HPDE6-E6E7 (cell line): ENCODE data around the gene KRTAP10-2.

Experiments used
- DNase-seq: peaks from one replicate; pipeline ENCODE4 v3.0.0; 2011; ENCODE audit warnings: missing footprints; ENCODE audit errors: extremely low spot score

Gene KRTAP10-2

DNA sequence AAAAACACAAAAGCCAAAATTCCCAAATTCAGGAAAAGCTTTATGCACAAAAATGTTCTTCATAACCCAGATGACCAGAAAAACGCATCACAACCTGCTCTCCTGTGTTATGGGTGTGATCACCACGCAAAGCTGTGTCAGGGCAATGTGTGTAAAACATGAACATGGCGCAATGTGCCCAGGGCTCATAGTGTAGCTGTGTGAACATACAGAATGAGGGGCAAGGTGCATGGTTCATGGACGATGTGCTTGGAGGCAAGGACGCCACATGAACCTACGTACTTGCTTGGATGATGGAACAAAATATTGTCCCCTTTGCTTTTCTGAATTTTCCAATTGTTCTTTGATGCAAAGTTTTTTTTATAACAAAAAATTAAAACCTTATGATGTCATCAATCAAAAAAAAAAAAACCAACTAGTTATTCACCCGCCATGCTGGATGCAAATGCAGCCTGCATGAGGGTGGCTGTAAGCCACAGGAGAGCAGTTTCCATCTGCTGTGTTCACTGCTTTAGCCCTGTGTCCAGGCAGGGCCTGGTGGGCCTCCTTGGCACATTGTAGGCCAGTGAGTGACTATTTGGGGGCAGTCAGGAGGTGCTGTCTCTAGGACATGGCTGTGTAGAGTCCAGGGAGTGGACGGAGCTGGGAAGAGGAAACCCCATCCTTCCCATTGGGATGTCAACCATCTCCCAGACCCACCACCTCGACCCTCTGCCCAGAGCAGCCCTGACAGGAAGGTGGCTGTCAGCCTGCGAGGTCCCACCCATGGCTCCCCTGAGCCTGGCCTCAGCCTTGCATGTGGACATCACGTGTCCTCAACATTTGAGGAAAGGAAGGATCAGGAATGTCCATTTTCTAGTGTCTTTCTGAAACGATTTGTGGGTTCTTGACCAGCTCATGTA lies 25.0 kb downstream of the KRTAP10-2 start:
- DNase-seq, result no peak

DNA sequence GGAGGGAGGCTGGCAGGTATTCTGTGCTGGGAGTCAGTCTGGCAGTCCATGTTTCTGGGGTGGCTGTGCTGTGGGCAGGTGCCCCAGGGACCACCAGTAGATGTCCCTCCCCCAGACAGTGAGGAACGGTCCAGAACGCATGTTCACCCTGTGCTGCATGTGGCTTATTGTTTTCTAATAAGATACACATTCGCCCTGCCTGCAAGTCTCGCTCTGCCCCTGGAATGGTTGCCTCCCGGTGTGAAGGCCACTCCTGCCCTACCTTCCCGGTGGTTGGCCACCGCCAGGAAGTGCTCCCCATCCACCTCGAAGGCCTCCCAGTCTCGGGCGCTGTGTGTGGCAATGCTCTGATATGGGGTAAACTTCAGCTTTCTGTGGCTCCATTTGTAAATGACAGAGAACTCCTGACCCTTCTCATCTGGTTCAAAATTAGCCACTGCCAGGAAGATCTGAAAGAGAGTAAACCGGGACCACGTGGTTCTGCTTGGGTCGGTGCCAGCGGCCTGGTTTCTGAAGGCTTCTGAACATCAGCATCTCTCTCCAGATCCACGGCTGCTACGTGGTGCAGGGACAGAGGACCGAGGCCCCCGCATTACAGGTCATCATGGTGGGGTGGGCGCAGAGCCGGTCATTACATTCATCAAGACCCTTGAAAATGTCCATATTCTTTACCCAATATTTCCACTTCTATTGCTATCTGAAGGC lies 25.8 kb downstream of the KRTAP10-2 start:
- DNase-seq, result no peak

DNA sequence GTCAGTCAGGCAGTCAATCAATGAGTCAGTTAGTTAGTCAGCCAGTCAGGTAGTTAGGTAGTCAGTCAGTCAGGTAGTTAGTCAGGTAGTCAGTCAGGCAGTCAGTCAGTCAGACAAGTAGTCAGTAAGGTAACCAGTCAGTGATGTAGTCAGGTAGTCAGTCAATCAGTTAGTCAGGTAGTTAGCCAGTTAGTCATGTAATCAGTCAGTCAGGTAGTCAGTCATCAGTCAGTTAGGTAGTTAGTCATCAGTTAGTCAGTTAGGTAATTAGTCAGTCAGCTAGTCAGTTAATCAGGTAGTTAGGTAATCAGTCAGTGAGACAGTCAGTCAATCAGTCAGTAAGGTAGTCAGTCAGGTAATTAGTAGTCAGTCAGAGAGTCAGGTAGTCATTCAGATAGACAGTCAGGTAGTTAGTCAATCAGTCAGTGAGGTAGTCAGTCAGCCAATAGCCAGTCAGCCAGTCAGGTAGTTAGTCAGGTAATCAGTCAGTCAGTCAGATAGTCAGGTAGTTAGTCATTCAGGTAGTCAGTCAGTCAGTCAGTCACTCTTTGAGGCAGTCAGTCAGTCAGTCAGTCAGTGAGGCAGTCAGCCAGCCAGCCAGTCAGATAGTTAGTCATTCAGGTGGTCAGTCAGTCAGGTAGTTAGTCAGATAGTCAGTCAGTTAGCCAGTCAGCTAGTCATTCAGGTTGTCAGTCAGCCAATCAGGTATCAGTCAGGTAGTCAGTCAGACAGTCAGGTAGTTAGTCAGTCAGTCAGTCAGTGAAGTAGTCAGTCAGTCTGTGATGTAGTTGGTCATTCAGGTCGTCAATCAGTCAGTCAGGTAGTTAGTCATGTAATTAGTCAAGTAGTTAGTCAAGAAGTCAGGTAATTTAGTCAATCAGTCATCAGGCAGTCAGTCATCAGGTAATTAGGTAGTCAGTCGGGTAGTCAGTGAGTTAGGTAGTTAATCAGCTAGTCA lies 26.6 kb downstream of the KRTAP10-2 start:
- DNase-seq, result no peak

DNA sequence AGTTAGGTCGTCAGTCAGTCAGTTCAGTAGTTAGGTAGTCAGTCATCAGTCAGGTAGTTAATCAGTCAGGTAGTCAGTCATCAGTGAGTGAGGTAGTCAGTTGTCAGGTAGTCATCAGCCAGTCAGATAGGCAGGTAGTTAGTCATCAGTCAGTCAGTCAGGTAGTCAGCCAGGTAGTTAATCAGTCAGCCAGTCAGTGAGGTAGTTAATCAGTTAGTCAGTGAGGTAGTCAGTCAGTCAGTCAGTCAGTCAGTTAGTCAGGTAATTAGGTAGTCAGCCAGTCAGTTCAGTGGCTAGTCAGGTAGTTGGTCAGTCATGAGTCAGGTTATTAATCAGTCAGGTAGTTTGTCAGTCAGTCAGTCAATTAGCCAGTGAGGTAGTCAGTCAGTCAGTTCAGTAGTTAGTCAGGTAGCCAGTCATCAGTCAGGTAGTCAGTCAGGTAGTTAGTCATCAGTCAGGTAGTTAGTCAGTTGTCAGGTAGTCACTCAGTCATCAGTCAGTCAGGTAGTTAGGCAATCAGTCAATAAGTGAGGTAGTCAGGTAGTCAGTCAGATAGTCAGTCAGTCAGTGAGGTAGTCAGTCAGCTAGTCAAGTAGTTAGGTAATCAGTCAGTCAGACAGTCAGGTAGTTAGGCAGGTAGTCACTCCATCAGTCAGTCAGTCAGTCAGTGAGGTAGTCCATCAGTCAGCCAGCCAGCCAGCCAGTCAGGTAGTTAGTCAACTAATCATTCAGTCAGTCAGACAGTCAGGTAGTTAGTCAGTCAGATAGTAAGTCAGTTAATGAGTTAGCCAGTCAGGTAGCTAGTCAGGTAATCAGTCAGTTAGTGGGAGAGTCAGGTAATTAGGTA lies 27.5 kb downstream of the KRTAP10-2 start:
- no peak for DNase-seq

DNA sequence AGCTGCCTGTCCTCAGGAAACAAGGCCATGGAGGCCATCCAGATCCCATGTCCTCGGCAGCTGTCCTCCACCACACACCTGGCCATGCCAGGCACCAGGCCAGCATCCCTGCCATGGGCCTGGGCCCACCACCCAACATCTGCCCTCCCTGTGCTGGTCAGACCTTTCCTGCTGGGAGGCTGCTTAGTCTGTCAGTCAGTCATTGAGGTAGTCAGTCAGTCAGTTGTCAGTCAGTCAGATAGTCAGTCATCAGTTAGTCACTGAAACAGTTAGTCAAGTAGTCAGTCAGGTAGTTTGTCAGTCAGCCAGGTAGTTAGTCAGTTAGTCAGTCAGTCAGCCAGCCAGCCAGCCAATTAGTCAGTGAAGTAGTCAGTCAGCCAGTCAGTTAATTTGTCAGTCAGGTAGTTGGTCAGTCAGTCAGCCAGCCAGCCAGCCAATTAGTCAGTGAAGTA lies 28.5 kb downstream of the KRTAP10-2 start:
- no peak for DNase-seq

DNA sequence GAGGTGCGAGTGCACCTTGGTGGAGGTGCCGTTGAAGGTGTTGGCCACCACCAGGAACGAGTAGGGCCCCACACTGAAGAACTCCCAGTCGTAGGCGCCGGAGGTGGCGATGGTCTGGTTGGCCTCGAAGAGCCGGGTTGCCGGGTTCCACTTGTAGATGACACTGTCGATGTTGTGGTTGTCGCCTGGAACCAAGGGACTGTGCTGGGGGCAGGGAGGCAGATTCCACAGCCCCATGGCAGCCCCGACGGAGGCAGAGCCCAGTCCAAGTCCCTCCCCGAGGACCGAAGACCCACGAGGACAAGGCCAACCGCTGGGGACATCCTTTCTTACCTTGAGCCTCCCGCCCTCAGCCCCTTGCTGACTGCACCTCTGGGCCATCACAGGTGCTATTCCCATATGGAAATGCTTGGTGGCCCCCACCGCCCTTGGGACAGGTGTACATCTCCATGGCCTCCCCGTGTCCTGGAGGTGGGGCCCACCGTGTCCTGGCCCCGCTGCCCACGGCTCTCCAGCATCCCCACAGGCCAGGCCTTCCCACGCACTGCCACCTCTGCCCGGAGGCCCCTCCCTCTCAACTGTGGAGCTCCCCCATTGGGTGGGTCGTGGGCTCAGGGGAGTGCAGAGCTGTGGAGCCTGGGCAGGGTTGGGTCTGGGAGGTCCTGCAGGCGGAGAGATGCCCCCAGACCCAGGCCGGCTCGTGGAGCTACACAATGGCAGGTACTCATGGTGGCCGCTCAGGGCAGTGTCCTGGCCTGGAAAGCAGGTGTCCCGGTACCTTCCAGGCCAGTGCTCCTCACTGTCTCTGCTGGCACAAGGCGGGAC lies 29.2 kb downstream of the KRTAP10-2 start:
- no peak for DNase-seq

DNA sequence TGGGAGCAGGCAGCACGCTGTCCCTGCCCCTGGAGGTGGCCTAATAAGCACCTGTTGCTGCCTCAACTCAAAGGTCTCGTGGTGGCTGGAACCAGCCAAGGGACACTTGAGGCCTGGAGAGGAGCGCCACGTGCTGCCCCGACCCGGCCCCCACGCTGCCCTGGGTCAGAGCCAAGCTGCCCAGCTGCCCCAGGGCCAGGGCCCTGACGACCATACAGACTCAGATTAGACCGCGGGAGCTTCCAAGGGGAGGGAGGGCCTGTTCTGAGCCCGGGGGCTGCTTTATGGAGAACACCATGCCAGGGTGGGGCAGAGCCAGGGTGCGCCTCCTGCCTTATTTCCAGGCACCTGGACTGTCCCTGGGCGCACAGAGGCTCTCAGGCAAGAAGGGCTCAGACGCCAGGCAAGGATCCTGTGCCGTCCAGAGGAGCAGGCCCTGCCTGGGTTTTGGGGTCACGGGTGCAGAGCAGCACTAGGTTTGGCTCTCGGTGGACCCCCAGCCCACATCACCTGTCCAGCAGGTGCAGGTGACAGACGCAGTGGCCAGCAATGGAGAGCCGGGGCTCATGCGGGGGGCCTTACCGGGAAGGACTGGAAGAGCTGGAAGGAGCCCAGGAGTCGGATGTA lies 29.9 kb downstream of the KRTAP10-2 start:
- no peak for DNase-seq

DNA sequence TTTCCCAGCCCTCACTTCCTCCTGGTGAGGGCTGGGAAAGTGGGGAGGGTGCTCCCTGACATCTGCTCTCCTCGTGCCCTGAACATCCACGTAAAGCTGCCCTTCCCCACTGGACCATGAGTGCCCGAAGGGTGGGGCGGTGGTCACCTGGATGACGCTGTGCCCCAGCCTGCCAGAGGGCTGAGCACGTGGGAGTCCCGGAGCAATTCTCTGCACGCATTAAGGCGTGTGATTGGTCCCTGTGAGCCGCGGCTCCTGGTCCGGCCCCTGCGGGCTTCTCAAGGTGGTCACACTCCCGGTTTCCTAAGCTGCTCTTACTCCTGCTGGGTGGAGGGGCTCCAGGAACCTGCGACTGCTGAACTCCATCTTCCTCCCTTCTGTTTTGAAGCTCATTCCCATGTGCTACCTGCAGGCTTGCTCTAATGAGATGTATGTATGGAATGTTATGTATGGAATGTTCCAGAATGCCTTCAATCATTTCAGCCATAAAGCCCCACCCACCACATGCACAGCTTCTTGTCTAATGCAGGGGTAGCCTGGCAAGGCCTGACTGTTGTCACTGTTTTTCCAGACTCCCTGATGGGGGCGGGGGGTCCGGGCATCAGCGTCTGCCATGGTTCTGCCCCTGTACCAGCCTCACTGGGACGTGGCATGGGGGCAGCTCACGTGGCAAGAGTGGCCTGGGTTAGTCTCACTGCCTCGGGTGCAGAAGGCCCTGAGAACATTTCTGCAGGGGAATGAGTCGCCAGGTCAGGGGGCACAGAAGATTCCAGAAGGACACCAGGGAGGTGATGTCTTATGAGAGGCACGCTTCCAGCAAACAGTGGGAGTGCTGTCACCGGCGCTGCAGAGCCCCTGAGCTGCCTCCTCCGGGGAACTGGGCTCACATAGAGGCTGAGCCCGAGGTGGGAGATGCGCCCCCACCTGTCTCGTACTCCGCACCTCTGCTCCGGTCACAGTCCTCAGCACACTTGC lies 30.7 kb downstream of the KRTAP10-2 start:
- no peak for DNase-seq

DNA sequence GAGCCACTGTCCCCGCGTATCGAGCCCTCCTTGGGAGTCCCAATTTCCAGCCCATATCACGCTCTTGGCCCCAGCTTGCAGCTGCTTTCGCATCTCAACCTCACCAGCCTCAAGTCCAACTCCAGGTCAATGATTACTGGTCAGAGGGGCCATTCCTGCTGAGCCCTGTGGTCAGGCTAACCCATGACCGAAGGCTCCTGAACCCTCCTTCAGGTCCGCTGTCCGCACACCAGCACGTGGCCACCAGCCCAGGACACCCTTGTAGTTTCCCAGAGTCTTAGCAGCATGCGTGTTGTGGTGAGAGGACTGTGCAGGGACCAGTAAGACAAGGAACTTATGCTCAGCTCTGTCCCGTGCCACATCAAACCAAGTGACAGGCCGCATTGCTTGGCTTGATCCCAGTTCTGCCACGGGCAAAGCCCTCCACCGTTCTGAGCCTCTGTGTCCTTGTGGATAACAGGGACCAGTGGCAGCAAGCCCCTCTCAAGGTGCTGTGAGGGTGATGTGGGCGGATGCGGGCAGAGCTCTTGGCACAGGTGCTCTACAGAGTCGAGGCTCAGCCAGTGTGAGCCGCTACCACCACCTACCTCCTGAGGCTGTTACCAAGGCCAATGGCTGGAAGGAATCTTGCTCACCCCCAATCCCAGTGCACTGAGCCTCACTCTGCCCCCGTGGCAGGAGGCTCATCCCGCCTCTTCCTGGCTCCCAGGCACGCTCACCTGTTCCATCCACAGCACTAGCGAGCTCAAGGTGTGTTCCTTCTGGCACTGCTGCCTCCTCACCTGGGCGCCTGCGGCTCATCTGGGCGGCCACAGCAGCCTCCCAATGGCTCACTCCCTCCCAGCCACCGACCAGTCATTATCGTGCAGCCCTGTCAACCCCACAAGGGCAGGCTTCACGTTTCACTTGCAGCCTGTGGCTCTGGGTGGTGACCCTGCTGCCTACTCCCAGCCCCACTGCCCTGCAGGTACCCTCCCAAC lies 31.7 kb downstream of the KRTAP10-2 start:
- no peak for DNase-seq

DNA sequence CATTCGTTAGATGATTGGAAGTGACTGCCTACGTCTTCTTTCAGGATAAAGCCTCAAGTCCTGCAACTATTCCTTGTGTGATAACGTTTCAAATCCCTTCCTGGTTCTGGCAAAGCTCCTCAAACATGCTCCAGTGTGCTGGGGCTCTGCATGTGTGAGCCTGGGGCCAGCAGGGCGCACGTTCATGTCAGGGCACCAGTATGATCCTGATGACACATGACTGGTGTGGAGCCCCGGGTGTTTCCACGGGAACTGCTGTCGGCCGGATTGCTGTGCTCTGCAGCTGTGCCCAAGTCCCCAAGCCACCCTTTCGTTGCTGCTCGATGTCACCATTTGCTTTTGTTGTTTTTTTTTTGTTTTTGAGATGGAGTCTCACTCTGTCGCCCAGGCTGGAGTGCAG lies 32.6 kb downstream of the KRTAP10-2 start:
- DNase-seq, result no peak

DNA sequence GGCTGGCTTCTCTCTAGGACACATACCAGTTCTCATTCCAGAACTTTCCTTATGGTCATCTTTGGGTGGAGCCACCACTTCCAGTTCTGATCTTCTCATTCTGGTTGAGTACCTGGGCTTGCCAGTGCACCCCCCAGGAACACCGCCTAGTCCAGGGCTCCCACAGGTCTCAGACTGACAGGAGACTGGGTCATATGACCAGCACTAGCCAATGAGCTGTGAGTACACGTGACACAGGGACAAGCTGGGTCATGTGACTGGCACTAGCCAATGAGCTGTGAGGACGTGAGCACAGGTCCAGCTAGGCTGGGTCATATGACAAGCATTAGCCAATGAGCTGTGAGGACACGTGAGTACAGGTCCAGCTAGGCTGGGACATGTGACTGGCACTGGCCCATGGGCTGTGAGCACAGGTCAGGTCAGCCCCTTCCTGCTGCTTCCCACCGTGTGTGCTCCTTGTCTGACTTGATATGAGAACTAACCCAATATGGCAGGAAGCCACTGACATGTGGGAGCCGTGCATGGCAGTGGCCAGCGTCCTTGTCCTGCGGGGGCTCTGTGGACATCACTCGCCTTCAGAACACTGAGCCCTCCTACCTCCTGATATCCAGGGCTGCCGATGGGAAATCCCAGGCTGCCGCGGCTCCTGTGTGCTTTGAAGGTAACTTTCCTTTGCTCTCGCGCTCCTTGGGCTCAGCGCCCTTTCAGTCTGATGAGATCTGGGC lies 34.0 kb downstream of the KRTAP10-2 start:
- no peak for DNase-seq

DNA sequence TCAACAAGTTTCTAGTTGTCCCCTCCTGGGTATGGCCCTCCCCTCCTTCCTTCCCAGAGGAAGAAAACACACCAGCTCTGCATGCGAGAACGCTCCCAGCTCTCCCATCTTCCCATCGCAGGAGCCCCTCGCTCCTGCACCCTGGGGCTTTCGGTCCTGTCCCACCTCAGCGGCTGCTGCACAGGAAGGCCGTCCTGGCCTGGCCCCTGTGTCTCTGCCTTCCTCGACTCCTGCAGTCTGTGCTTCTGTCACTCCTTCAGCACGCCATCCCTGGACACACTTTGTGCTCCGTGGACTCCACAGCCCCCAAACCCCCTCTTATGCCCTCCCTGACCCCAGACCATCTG lies 34.5 kb downstream of the KRTAP10-2 start:
- DNase-seq, result no peak

DNA sequence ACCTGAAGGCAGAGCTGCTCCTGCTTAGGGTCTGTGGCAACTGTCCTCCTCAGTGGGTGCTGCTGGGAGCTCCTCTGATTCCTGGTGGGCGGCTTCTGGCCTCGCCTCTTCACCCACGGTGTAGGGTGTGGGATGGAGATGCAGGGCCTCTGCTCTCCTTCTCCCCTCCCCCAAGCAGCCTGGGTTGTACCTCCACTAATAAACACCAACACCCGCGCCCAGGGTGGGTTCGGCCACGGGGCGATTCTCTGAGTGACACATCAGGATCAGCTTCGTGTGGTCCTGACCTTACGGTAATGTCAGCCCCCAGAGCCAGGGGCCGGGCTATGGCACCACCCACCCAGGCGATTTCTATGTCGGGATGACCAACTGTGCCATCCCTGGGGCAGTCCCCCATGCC lies 35.0 kb downstream of the KRTAP10-2 start:
- DNase-seq, result no peak

DNA sequence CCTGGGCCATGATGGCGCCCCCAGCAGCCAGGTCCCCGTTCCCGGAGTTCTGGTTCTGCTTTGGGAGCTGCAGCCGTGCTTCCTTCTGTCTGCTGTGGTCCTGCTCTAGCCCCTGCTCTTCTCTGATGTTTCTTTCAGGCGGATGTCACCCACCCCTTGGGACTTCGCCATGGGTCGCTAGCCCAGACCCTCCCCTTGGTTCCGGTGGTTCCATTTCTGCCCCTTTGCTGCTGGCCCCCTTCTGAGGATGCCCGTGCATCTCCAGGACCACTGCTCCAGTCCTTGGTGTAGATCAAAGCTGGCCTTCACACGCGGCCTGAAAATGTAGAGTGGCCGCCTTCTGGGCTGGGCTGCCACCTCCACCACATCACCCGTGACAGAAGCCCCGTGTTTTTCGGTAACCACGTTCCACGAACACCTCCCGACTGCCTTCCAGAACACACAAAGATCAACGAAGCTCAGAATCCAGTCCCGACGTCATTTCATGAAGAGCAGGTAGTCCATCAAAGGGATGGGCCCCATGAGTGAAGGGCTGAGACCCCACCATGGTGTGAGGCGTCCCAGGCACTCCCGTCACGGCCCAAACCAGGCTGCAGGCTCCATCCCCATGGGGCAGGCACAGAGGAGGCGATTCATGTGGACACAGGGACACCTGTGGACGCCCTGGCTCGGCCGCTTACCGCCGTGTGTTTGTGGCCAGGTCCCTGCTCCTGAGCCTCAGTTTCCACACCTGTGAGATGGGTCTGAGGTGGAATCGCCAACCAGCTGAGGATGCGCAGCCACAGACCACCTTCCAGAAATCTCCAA lies 35.7 kb downstream of the KRTAP10-2 start:
- no peak for DNase-seq

DNA sequence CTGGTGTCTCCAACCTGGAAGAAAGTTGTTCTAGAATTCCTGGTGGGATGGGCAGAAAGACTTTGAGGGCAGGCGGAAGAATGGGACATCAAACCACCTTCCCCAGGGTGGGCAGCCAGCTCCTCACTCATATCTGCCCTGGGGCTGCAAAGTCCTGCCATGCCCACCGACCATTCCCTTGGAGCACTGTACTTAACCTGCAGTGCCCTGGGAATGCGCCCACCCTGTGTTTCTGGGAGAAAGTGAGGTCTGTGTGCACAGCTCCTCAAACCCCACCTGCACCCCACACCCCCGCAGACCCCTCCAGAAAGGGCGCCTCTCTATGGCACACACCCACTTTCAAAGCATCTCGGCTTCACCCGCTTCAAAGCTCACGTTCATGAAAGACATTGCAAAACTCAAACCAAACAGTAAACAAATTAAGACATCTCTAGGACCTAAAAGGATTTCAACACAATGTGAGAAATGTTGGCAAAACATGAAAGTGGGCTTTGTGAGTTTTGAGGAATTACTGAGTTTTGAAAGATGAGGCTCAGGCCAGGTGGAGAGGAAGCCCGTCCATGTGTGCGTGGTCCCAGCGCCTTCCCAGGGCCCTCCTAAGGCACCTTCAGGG lies 36.5 kb downstream of the KRTAP10-2 start:
- DNase-seq, result no peak

DNA sequence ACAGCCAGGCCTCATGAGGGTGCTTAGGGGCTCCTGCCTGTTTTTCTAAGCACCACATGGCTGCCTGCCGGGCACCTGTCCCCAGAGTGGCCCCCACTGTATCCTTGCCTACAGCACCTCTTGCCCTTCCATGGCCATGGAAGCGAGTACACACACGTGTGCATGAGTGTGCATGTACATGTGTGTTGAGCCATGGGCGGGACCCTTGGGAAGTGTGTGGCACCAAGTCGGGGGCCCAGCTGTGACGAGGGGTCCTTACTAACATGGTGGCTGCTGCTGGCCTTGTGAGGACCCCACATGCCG lies 37.1 kb downstream of the KRTAP10-2 start:
- no peak for DNase-seq
